HCT116 (cell line): ENCODE results near the gene PRPF8. TPM values are rescaled to one million over a fixed set of nuclear protein-coding genes. Genes with fewer than 3 reads are reported as not detected.

Experiments used
- CBX3 ChIP-seq: IDR thresholded peaks from 2 replicates; pipeline ENCODE4 v1.6.1; 2012; ENCODE audit warnings: low read depth
- ELF1 ChIP-seq: IDR thresholded peaks from 2 replicates; pipeline ENCODE4 v1.6.1; 2012; ENCODE audit warnings: low read depth, borderline replicate concordance
- JUND ChIP-seq: IDR thresholded peaks from 2 replicates; pipeline ENCODE4 v1.6.1; 2012
- POLR2AphosphoS5 ChIP-seq: IDR thresholded peaks from 2 replicates; pipeline ENCODE4 v1.6.1; 2011; ENCODE audit warnings: mild to moderate bottlenecking, low read depth, low read length, moderate library complexity
- TCF7L2 ChIP-seq: IDR thresholded peaks from 2 replicates; pipeline ENCODE4 v1.7.0; 2011; ENCODE audit warnings: borderline replicate concordance, inconsistent platforms; ENCODE audit not compliant: insufficient read depth, insufficient read length; ENCODE audit errors: extremely low read depth
- YY1 ChIP-seq: IDR thresholded peaks from 2 replicates; pipeline ENCODE4 v1.6.1; 2011; ENCODE audit warnings: low read length, low read depth, moderate library complexity, mild to moderate bottlenecking; ENCODE audit not compliant: insufficient replicate concordance; ENCODE audit errors: extremely low read depth
- total RNA-seq: library from RNA; stranded (reverse); gene quantifications from one replicate; pipeline ENCODE4 v1.2.1, GENCODE V29; 2021; ENCODE audit not compliant: unreplicated experiment
- TF ChIP-seq, protein P1 (sequence below): IDR thresholded peaks from 2 replicates; pipeline ENCODE4 v1.6.1; 2011; ENCODE audit warnings: mild to moderate bottlenecking, low read length, moderate library complexity; ENCODE audit not compliant: insufficient replicate concordance; ENCODE audit errors: extremely low read depth
- TF ChIP-seq, protein P2 (sequence below): IDR thresholded peaks from 2 replicates; pipeline ENCODE4 v1.6.1; 2012; ENCODE audit warnings: low read depth

PRPF8 gene
- total RNA-seq, 1 experiment from 2014 or later = 386 TPM

DNA sequence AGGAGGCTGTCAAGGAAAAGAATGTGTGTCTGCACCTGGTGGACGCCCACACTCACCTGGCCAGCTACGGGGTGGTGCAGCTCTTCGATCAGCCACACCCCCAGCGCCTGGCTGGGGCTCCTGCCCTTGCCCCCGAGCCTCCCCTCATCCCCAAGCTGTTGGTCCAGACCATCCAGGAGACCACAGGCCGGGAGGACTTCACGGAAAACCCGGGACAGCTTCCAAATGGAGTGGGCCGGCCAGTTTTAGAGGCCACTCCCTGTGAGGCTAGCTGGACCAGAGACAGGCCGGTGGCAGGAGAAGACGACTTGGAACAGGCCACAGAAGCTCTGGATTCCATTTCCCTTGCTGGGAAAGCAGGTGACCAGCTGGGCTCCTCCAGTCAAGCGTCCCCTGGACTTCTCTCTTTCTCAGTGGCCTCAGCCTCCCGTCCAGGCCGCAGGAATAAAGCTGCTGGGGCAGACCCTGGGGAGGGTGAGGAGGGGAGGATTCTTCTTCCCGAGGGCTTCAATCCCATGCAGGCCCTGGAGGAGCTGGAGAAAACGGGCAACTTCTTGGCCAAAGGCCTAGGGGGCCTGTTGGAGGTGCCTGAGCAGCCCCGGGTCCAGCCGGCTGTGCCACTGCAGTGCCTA lies 42.1 kb upstream of the PRPF8 start (continued):
- TF ChIP-seq, protein P1, sequence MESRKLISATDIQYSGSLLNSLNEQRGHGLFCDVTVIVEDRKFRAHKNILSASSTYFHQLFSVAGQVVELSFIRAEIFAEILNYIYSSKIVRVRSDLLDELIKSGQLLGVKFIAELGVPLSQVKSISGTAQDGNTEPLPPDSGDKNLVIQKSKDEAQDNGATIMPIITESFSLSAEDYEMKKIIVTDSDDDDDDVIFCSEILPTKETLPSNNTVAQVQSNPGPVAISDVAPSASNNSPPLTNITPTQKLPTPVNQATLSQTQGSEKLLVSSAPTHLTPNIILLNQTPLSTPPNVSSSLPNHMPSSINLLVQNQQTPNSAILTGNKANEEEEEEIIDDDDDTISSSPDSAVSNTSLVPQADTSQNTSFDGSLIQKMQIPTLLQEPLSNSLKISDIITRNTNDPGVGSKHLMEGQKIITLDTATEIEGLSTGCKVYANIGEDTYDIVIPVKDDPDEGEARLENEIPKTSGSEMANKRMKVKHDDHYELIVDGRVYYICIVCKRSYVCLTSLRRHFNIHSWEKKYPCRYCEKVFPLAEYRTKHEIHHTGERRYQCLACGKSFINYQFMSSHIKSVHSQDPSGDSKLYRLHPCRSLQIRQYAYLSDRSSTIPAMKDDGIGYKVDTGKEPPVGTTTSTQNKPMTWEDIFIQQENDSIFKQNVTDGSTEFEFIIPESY = no peak
- TF ChIP-seq ELF1 (no peak), CBX3 (no peak), YY1 (no peak), POLR2AphosphoS5 (no peak), TCF7L2 (no peak), JUND (no peak)
- TF ChIP-seq, protein P2, sequence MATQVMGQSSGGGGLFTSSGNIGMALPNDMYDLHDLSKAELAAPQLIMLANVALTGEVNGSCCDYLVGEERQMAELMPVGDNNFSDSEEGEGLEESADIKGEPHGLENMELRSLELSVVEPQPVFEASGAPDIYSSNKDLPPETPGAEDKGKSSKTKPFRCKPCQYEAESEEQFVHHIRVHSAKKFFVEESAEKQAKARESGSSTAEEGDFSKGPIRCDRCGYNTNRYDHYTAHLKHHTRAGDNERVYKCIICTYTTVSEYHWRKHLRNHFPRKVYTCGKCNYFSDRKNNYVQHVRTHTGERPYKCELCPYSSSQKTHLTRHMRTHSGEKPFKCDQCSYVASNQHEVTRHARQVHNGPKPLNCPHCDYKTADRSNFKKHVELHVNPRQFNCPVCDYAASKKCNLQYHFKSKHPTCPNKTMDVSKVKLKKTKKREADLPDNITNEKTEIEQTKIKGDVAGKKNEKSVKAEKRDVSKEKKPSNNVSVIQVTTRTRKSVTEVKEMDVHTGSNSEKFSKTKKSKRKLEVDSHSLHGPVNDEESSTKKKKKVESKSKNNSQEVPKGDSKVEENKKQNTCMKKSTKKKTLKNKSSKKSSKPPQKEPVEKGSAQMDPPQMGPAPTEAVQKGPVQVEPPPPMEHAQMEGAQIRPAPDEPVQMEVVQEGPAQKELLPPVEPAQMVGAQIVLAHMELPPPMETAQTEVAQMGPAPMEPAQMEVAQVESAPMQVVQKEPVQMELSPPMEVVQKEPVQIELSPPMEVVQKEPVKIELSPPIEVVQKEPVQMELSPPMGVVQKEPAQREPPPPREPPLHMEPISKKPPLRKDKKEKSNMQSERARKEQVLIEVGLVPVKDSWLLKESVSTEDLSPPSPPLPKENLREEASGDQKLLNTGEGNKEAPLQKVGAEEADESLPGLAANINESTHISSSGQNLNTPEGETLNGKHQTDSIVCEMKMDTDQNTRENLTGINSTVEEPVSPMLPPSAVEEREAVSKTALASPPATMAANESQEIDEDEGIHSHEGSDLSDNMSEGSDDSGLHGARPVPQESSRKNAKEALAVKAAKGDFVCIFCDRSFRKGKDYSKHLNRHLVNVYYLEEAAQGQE = no peak
